A549 treated with AZD9567 at 1 μM for 4 hours (cell line): ENCODE results near the gene CCDC43. TPM values are rescaled to one million over a fixed set of nuclear protein-coding genes. Genes with fewer than 3 reads are reported as not detected.

ENCODE experiments used
- total RNA-seq: library from RNA; stranded (reverse); fragments of 200-300 nt; extraction: Qiagen RNA extraction; gene quantifications from 5 replicates; pipeline ENCODE4 v1.2.3, GENCODE V29; 2022; ENCODE audit not compliant: insufficient read depth

CCDC43 gene
- 26.3 to 29.8 TPM (median 28.8 TPM) in 5 replicates for total RNA-seq

GRCh38 chr17:44689477-44690217, at the start of gene CCDC43:
CCDC43 (minus strand) TSS chr17:44689776; CDS start chr17:44689753, 23 bp downstream.

GRCh38 chr17:44708401-44709263, 19.1 kb upstream of the CCDC43 start, which contains the start of gene DBF4B:
DBF4B (plus strand) TSS chr17:44708665; CDS start chr17:44708821, 156 bp downstream.

GRCh38 chr17:44655983-44656710, 33.4 kb downstream of the CCDC43 start, which contains the start of gene MEIOC:
MEIOC (plus strand) TSS chr17:44656468; CDS start chr17:44656614, 146 bp downstream.

Other genes starting within 250 kb of the CCDC43 start
- 19.8 to 25.5 TPM (median 23.3 TPM) in 5 replicates for gene GPATCH8, start 186.4 kb downstream of the CCDC43 start, total RNA-seq
- 24.6 to 31.4 TPM (median 27.7 TPM) in 5 replicates for gene FZD2, start 132.3 kb downstream of the CCDC43 start, total RNA-seq
- gene MEIOC, start 33.3 kb downstream of the CCDC43 start, total RNA-seq = 1.3 to 8.4 TPM (median 2.2 TPM) in 5 replicates
- 23.3 to 27.7 TPM (median 25.8 TPM) in 5 replicates for gene DBF4B, start 18.9 kb upstream of the CCDC43 start, total RNA-seq
- 2.0 to 2.4 TPM (median 2.2 TPM) in 5 replicates for gene ADAM11, start 69.2 kb upstream of the CCDC43 start, total RNA-seq
- 17.7 to 29.2 TPM (median 27.7 TPM) in 5 replicates for gene GJC1, start 140.5 kb upstream of the CCDC43 start, total RNA-seq
- not detected in 5 replicates for gene HIGD1B, start 158.1 kb upstream of the CCDC43 start, total RNA-seq
- gene EFTUD2, start 209.7 kb upstream of the CCDC43 start, total RNA-seq = 125 to 225 TPM (median 146 TPM) in 5 replicates
- gene GFAP, start 225.7 kb upstream of the CCDC43 start, total RNA-seq = 0.52 to 0.63 TPM (median 0.54 TPM) in 4 of 5 replicates, not detected in the other